ENCODE data around the gene EEF1AKMT1.

Gene EEF1AKMT1

GRCh38 chr13:20708216-20708615 lies 65.5 kb downstream of the EEF1AKMT1 start:
- POLR2A ChIA-PET, result no interaction called here
- TF ChIP-seq ARNT (IDR thresholded peaks at IDR 0.05) (no peak), TARDBP (IDR thresholded peaks at IDR 0.05) (no peak), BHLHE40 (IDR thresholded peaks at IDR 0.05; ENCODE audit: borderline replicate concordance) (no peak), HDGF (IDR thresholded peaks at IDR 0.05; ENCODE audit: borderline replicate concordance) (no peak), SP1 (IDR thresholded peaks at IDR 0.05) (no peak), NFRKB (IDR thresholded peaks at IDR 0.05) (no peak), ZNF384 (IDR thresholded peaks at IDR 0.05) (no peak), L3MBTL2 (conservative IDR thresholded peaks at IDR 0.05) (no peak), LEF1 (IDR thresholded peaks at IDR 0.05; ENCODE audit: borderline replicate concordance) (no peak), FOXA1 (IDR thresholded peaks at IDR 0.05) (no peak), FOXM1 (IDR thresholded peaks at IDR 0.05; ENCODE audit: borderline replicate concordance) (no peak), PKNOX1 (IDR thresholded peaks at IDR 0.05) (no peak), CTBP1 (IDR thresholded peaks at IDR 0.05; ENCODE audit: borderline replicate concordance) (no peak), SUZ12 (IDR thresholded peaks at IDR 0.05) (no peak)
- DNase-seq (ENCODE audit: extremely low spot score), result no peak
- CTCF ChIA-PET, result interaction anchor here (0.7 kb wide), 1 partner anchor 178 kb away, joined by 5 read pairs; no protein-coding TSS in a partner anchor

GRCh38 chr13:20706661-20707060 lies 67.1 kb downstream of the EEF1AKMT1 start:
- DNase-seq (ENCODE audit: extremely low spot score), result no peak
- TF ChIP-seq SUZ12 (IDR thresholded peaks at IDR 0.05), result no peak
- no peak for TF ChIP-seq HDGF (IDR thresholded peaks at IDR 0.05; ENCODE audit: borderline replicate concordance)
- no peak for TF ChIP-seq NFRKB (IDR thresholded peaks at IDR 0.05)
- TF ChIP-seq LEF1 (IDR thresholded peaks at IDR 0.05; ENCODE audit: borderline replicate concordance), result no peak
- no peak for TF ChIP-seq SP1 (IDR thresholded peaks at IDR 0.05)
- TF ChIP-seq BHLHE40 (IDR thresholded peaks at IDR 0.05; ENCODE audit: borderline replicate concordance), result no peak
- no peak for TF ChIP-seq L3MBTL2 (conservative IDR thresholded peaks at IDR 0.05)
- no peak for TF ChIP-seq CTBP1 (IDR thresholded peaks at IDR 0.05; ENCODE audit: borderline replicate concordance)
- TF ChIP-seq ELF4 (IDR thresholded peaks at IDR 0.05), result no peak
- TF ChIP-seq FOXM1 (IDR thresholded peaks at IDR 0.05; ENCODE audit: borderline replicate concordance), result no peak
- TF ChIP-seq FOXA1 (IDR thresholded peaks at IDR 0.05), result no peak
- TF ChIP-seq FOXK2 (IDR thresholded peaks at IDR 0.05), result no peak
- ChIA-PET CTCF (interaction anchor here (2.0 kb wide), 1 partner anchor 214 kb away, joined by 6 read pairs; no protein-coding TSS in a partner anchor), POLR2A (no interaction called here)

GRCh38 chr13:20704459-20705069 lies 69.2 kb downstream of the EEF1AKMT1 start:
- TF ChIP-seq SP1 (IDR thresholded peaks at IDR 0.05), result no peak
- TF ChIP-seq ARNT (IDR thresholded peaks at IDR 0.05), result no peak
- no peak for TF ChIP-seq BHLHE40 (IDR thresholded peaks at IDR 0.05; ENCODE audit: borderline replicate concordance)
- no peak for TF ChIP-seq NFRKB (IDR thresholded peaks at IDR 0.05)
- no peak for TF ChIP-seq ELF4 (IDR thresholded peaks at IDR 0.05)
- TF ChIP-seq HDGF (IDR thresholded peaks at IDR 0.05; ENCODE audit: borderline replicate concordance), result no peak
- no peak for TF ChIP-seq PKNOX1 (IDR thresholded peaks at IDR 0.05)
- no peak for TF ChIP-seq ZNF384 (IDR thresholded peaks at IDR 0.05)
- no peak for TF ChIP-seq L3MBTL2 (conservative IDR thresholded peaks at IDR 0.05)
- no peak for TF ChIP-seq LEF1 (IDR thresholded peaks at IDR 0.05; ENCODE audit: borderline replicate concordance)
- TF ChIP-seq CTBP1 (IDR thresholded peaks at IDR 0.05; ENCODE audit: borderline replicate concordance), result no peak
- TF ChIP-seq SUZ12 (IDR thresholded peaks at IDR 0.05), result no peak
- TF ChIP-seq FOXA1 (IDR thresholded peaks at IDR 0.05), result no peak
- no peak for TF ChIP-seq FOXK2 (IDR thresholded peaks at IDR 0.05)
- no peak for TF ChIP-seq FOXM1 (IDR thresholded peaks at IDR 0.05; ENCODE audit: borderline replicate concordance)
- TF ChIP-seq TARDBP (IDR thresholded peaks at IDR 0.05), result no peak
- CTCF ChIA-PET, result interaction anchor here (0.5 to 0.6 kb wide), 3 partner anchors 55 to 165 kb away, joined by 3 to 5 read pairs (median 4); no protein-coding TSS in a partner anchor
- POLR2A ChIA-PET, result interaction anchor here (0.6 to 0.7 kb wide), 2 partner anchors 25 to 136 kb away, joined by 3 read pairs; no protein-coding TSS in a partner anchor
- DNase-seq (ENCODE audit: extremely low spot score), result no peak

- TF ChIP-seq FOXK2 (IDR thresholded peaks at IDR 0.05) (no peak), ELF4 (IDR thresholded peaks at IDR 0.05) (no peak)
- ChIA-PET CTCF (interaction anchor here (0.6 kb wide), 2 partner anchors 16 to 55 kb away, joined by 3 to 4 read pairs; no protein-coding TSS in a partner anchor), POLR2A (interaction anchor here (0.6 to 0.7 kb wide), 2 partner anchors 24 to 136 kb away, joined by 3 read pairs; no protein-coding TSS in a partner anchor)
- DNase-seq (ENCODE audit: extremely low spot score), result peak; percentile 75
These were observed 69.8 kb downstream of the EEF1AKMT1 start for GRCh38 chr13:20703780-20704458.

- ChIA-PET CTCF (interaction anchor here (0.6 kb wide), 1 partner anchor 15 kb away, joined by 3 read pairs; no protein-coding TSS in a partner anchor), POLR2A (interaction anchor here (0.5 kb wide), 1 partner anchor 522 kb away, joined by 3 read pairs; no protein-coding TSS in a partner anchor)
- peak; percentile 15 for DNase-seq (ENCODE audit: extremely low spot score)
- TF ChIP-seq FOXK2 (IDR thresholded peaks at IDR 0.05), result no peak
- no peak for TF ChIP-seq LEF1 (IDR thresholded peaks at IDR 0.05; ENCODE audit: borderline replicate concordance)
- TF ChIP-seq NFRKB (IDR thresholded peaks at IDR 0.05), result no peak
- TF ChIP-seq L3MBTL2 (conservative IDR thresholded peaks at IDR 0.05), result no peak; the same call in 1 of the 2 replicates
- TF ChIP-seq ELF4 (IDR thresholded peaks at IDR 0.05), result no peak
- no peak for TF ChIP-seq ARNT (IDR thresholded peaks at IDR 0.05)
- TF ChIP-seq PKNOX1 (IDR thresholded peaks at IDR 0.05), result no peak
- TF ChIP-seq SUZ12 (IDR thresholded peaks at IDR 0.05), result no peak
- no peak for TF ChIP-seq ZNF384 (IDR thresholded peaks at IDR 0.05)
- no peak for TF ChIP-seq FOXM1 (IDR thresholded peaks at IDR 0.05; ENCODE audit: borderline replicate concordance)
- no peak for TF ChIP-seq CTBP1 (IDR thresholded peaks at IDR 0.05; ENCODE audit: borderline replicate concordance)
- no peak for TF ChIP-seq HDGF (IDR thresholded peaks at IDR 0.05; ENCODE audit: borderline replicate concordance)
These were observed 70.6 kb downstream of the EEF1AKMT1 start, which contains the start of gene IL17D for GRCh38 chr13:20702915-20703779. IL17D (plus strand) TSS chr13:20703699; CDS start chr13:20704002, 303 bp downstream.
